Measurements from ENCODE around the gene CROCC2. TPM values are rescaled to one million over a fixed set of nuclear protein-coding genes. Genes with fewer than 3 reads are reported as not detected.

The CROCC2 gene
- polyA plus RNA-seq, 1 donor (not counting 4 experiments of a cell fraction or from before 2014, with no cell fraction given) = not detected

DNA sequence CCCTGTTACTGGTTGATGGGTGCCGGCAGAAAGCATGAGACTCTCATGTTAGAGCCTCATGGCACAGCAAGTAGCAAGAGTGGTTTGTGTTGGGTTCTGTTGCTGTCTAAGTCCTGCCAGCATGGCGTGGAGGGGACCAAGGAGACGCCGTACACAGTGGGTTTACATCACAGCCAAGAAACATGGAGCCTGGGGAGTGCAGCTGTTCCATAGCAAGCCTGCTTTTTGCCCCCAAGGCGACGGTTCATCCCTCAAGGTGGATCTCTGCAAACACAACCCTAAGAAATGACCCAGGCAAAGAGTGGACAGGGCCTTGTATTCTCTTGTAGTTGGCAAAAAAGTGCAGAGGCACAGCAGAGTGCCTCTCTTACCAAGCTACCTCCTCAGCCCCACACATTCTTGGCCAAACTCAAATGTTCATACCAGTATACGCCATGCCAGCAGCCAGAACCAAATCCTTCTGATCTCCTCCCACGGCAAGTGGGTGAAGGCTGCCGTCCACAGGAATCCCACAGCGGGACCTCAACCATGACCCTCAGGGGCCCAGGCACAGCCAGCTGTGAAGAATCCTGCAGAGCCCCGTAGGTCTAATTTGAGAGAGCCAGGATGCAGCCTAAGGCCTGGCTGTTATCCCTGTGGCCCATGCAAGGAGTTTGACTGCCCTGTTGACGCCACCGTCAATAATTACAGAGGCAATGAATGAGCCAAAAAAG lies 111.2 kb downstream of the CROCC2 start:
- Histone ChIP-seq H3K27me3 (ENCODE audit: control insufficient read depth, extremely low read depth, insufficient read depth, low read length) (no peaks in the 10 kb centered on the region), H2AFZ (ENCODE audit: control insufficient read depth, low read length) (no peak overlapping the region), H3K4me2 (ENCODE audit: control insufficient read depth, extremely low read depth, insufficient read depth, low read depth, low read length) (no peak overlapping the region), H3K79me2 (ENCODE audit: control insufficient read depth, insufficient read depth, low read length) (no peaks in the 10 kb centered on the region), H3K4me3 (ENCODE audit: control insufficient read depth in 2 of 3, extremely low read depth in 1 of 3, insufficient read depth in 2 of 3, low read depth in 1 of 3, low read length in 3 of 3) (no peak overlapping the region), H3K27ac (ENCODE audit: control insufficient read depth, insufficient read depth, low read length) (no peak overlapping the region), H3K36me3 (ENCODE audit: control insufficient read depth in 2 of 2, extremely low read depth in 1 of 2, insufficient read depth in 2 of 2, low read length in 2 of 2) (no peaks in the 10 kb centered on the region), H3K9me3 (ENCODE audit: control insufficient read depth, low read depth, low read length) (no peaks in the 10 kb centered on the region), H3K9ac (ENCODE audit: control insufficient read depth, extremely low read depth, insufficient read depth, low read length) (no peak overlapping the region), H4K20me1 (ENCODE audit: control insufficient read depth, extremely low read depth, insufficient read depth, low read length) (no peaks in the 10 kb centered on the region), H3K9me1 (ENCODE audit: control insufficient read depth, extremely low read depth, insufficient read depth, low read length) (no peaks in the 10 kb centered on the region), H3K4me1 (ENCODE audit: control insufficient read depth, extremely low read depth, insufficient read depth, low read length) (no peaks in the 10 kb centered on the region)
- FAIRE-seq = no peak
- dilution Hi-C loops (cut with MboI; ENCODE audit: extremely low pct_ligation_motif_present, low sequenced_read_pairs) = no loop called here
- TF ChIP-seq EZH2 (IDR thresholded peaks at IDR 0.05; ENCODE audit: low read length) = no peak
- TF ChIP-seq, protein P1, sequence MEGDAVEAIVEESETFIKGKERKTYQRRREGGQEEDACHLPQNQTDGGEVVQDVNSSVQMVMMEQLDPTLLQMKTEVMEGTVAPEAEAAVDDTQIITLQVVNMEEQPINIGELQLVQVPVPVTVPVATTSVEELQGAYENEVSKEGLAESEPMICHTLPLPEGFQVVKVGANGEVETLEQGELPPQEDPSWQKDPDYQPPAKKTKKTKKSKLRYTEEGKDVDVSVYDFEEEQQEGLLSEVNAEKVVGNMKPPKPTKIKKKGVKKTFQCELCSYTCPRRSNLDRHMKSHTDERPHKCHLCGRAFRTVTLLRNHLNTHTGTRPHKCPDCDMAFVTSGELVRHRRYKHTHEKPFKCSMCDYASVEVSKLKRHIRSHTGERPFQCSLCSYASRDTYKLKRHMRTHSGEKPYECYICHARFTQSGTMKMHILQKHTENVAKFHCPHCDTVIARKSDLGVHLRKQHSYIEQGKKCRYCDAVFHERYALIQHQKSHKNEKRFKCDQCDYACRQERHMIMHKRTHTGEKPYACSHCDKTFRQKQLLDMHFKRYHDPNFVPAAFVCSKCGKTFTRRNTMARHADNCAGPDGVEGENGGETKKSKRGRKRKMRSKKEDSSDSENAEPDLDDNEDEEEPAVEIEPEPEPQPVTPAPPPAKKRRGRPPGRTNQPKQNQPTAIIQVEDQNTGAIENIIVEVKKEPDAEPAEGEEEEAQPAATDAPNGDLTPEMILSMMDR (optimal IDR thresholded peaks at IDR 0.05 in 1 of 3, IDR thresholded peaks at IDR 0.05 in 1 of 3, conservative IDR thresholded peaks at IDR 0.05 in 1 of 3; ENCODE audit: extremely low read depth in 1 of 3, insufficient read depth in 2 of 3, low read length in 3 of 3) = no peak
- no peak for DNase-seq (ENCODE audit: low read depth, low spot score)

DNA sequence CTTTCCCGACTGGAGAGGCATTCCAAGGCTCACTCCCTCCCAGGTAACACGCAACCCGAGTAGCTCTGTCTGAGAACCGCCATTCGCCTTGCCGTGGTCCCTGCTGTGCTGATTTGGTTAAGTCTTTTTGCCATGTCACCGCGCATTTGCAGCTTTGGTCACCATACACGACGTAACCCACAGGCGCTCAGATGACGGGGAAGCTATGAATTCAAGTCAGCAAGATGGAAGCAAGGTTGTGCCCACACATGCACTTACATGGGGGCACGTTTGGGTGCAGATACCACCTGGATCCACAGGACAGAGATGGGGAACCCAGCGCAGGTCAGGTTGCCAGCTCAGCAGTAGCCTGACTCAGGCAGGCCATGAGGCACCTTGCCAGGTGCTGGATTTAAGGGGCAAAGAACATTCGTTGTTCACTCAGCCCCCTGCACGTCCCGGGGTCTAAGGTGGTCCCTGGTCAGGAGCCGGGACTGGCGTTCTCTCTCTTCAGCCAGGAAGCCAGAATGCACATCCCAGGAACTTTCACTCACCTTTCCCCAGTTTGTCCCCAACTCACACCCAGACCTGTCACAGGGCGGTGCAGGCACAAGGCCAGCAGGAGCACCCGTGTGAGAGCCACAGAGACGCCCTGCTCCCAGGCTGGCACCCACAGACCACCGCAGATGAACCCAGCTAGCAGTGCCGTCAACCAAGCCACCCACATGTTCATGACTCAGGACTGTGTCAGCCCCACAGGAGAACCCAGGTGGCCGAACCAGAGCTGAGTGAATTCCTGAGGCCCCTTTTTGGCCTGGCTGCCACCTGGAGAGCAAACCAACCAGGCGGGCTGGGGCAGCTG lies 112.1 kb downstream of the CROCC2 start:
- Histone ChIP-seq H3K9ac (ENCODE audit: control insufficient read depth, extremely low read depth, insufficient read depth, low read length) (no peak overlapping the region), H3K36me3 (ENCODE audit: control insufficient read depth in 2 of 2, extremely low read depth in 1 of 2, insufficient read depth in 2 of 2, low read length in 2 of 2) (no peaks in the 10 kb centered on the region), H3K79me2 (ENCODE audit: control insufficient read depth, insufficient read depth, low read length) (no peaks in the 10 kb centered on the region), H3K9me1 (ENCODE audit: control insufficient read depth, extremely low read depth, insufficient read depth, low read length) (no peaks in the 10 kb centered on the region), H3K9me3 (ENCODE audit: control insufficient read depth, low read depth, low read length) (no peaks in the 10 kb centered on the region), H3K4me1 (ENCODE audit: control insufficient read depth, extremely low read depth, insufficient read depth, low read length) (no peaks in the 10 kb centered on the region), H3K4me2 (ENCODE audit: control insufficient read depth, extremely low read depth, insufficient read depth, low read depth, low read length) (no peak overlapping the region), H3K4me3 (ENCODE audit: control insufficient read depth in 2 of 3, extremely low read depth in 1 of 3, insufficient read depth in 2 of 3, low read depth in 1 of 3, low read length in 3 of 3) (no peak overlapping the region), H2AFZ (ENCODE audit: control insufficient read depth, low read length) (no peak overlapping the region), H3K27ac (ENCODE audit: control insufficient read depth, insufficient read depth, low read length) (no peak overlapping the region), H4K20me1 (ENCODE audit: control insufficient read depth, extremely low read depth, insufficient read depth, low read length) (no peaks in the 10 kb centered on the region), H3K27me3 (ENCODE audit: control insufficient read depth, extremely low read depth, insufficient read depth, low read length) (no peaks in the 10 kb centered on the region)
- dilution Hi-C loops (cut with MboI; ENCODE audit: extremely low pct_ligation_motif_present, low sequenced_read_pairs) = no loop called here
- FAIRE-seq = no peak
- DNase-seq (ENCODE audit: low read depth, low spot score) = no peak
- TF ChIP-seq EZH2 (IDR thresholded peaks at IDR 0.05; ENCODE audit: low read length) = no peak
- TF ChIP-seq, protein P1 (optimal IDR thresholded peaks at IDR 0.05 in 1 of 3, IDR thresholded peaks at IDR 0.05 in 1 of 3, conservative IDR thresholded peaks at IDR 0.05 in 1 of 3; ENCODE audit: extremely low read depth in 1 of 3, insufficient read depth in 2 of 3, low read length in 3 of 3) = no peak

All from keratinocyte (primary cell).